Liver (tissue), 9 donors: Measurements from ENCODE around the gene CEP128. TPM values are rescaled to one million over a fixed set of nuclear protein-coding genes. Genes with fewer than 3 reads are reported as not detected.

Experiments used
- DNase-seq: peaks from one replicate; pipeline ENCODE4 v3.0.0-alpha.2; 2017; ENCODE audit warnings: low spot score
- H3K27ac ChIP-seq, 2 donors: one replicate each; pipeline ENCODE4 v1.7.0; 2013; ENCODE audit warnings: inconsistent platforms in 2 of 2, low read length in 2 of 2, control low read depth in 1 of 2, low read depth in 1 of 2, mild to moderate bottlenecking in 1 of 2
- H3K27me3 ChIP-seq, 4 donors: one replicate each; pipeline versions ENCODE4 v1.6.1 to v1.7.0; 2013; ENCODE audit warnings: low read length in 3 of 4, inconsistent platforms in 1 of 4, mild to moderate bottlenecking in 1 of 4, moderate library complexity in 1 of 4; ENCODE audit not compliant: control insufficient read depth in 4 of 4, insufficient read depth in 4 of 4
- H3K36me3 ChIP-seq, 4 donors: one replicate each; pipeline versions ENCODE4 v1.6.1 to v1.7.0; 2013; ENCODE audit warnings: low read length in 3 of 4, mild to moderate bottlenecking in 3 of 4, low read depth in 1 of 4, moderate library complexity in 1 of 4; ENCODE audit not compliant: control insufficient read depth in 4 of 4, insufficient read depth in 3 of 4
- H3K4me1 ChIP-seq, 4 donors: one replicate each; pipeline versions ENCODE4 v1.6.1 to v1.7.0; 2013; ENCODE audit warnings: low read length in 3 of 4, mild to moderate bottlenecking in 3 of 4, moderate library complexity in 1 of 4; ENCODE audit not compliant: control insufficient read depth in 4 of 4, insufficient read depth in 4 of 4
- H3K4me3 ChIP-seq, 3 donors: one replicate each; pipeline versions ENCODE4 v1.6.1 to v1.7.0; 2013; ENCODE audit warnings: low read length in 3 of 3, control low read depth in 1 of 3, low read depth in 1 of 3, mild to moderate bottlenecking in 1 of 3
- H3K9ac ChIP-seq, 2 donors: one replicate each; pipeline ENCODE4 v1.7.0; 2013; ENCODE audit warnings: low read length in 2 of 2, mild to moderate bottlenecking in 2 of 2, moderate library complexity in 2 of 2, control low read depth in 1 of 2, low read depth in 1 of 2
- H3K9me3 ChIP-seq, 4 donors: one replicate each; pipeline versions ENCODE4 v1.6.1 to v1.7.0; 2013; ENCODE audit warnings: low read length in 3 of 4; ENCODE audit not compliant: control insufficient read depth in 4 of 4
- ATF3 ChIP-seq: IDR thresholded peaks from 2 replicates; pipeline ENCODE4 v1.6.1; 2016; ENCODE audit warnings: antibody characterized with exemption
- CTCF ChIP-seq: fragments of 150-350 bp; IDR thresholded peaks from 2 replicates; pipeline ENCODE4 v1.5.1; 2017; ENCODE audit warnings: improper control_type of control experiment, low read depth, low read length; ENCODE audit not compliant: missing input control
- EGR1 ChIP-seq, 2 donors: IDR thresholded peaks; 2 replicates each; pipeline ENCODE4 v1.6.1; 2016 to 2018; ENCODE audit warnings: antibody characterized with exemption in 2 of 2, low read depth in 2 of 2
- FOXA1 ChIP-seq: IDR thresholded peaks from 2 replicates; pipeline ENCODE4 v1.6.1; 2016; ENCODE audit warnings: antibody characterized with exemption
- FOXA2 ChIP-seq: IDR thresholded peaks from 2 replicates; pipeline ENCODE4 v1.6.1; 2016; ENCODE audit warnings: antibody characterized with exemption
- GABPA ChIP-seq, 2 donors: IDR thresholded peaks in 1 of 2; conservative IDR thresholded peaks in 1 of 2; 2 replicates each; pipeline ENCODE4 v1.6.1; 2016; ENCODE audit warnings: antibody characterized with exemption in 2 of 2, mild to moderate bottlenecking in 1 of 2, moderate library complexity in 1 of 2
- HNF4A ChIP-seq, 2 donors: conservative IDR thresholded peaks; 2 replicates each; pipeline ENCODE4 v1.6.1; 2016; ENCODE audit warnings: antibody characterized with exemption in 2 of 2, mild to moderate bottlenecking in 2 of 2
- HNF4G ChIP-seq: IDR thresholded peaks from 2 replicates; pipeline ENCODE4 v1.6.1; 2016; ENCODE audit warnings: antibody characterized with exemption
- JUND ChIP-seq, 2 donors: IDR thresholded peaks; 2 replicates each; pipeline ENCODE4 v1.6.1; 2016; ENCODE audit warnings: antibody characterized with exemption in 2 of 2
- MAX ChIP-seq: IDR thresholded peaks from 2 replicates; pipeline ENCODE4 v1.6.1; 2016; ENCODE audit warnings: antibody characterized with exemption
- NR2F2 ChIP-seq: IDR thresholded peaks from 2 replicates; pipeline ENCODE4 v1.6.1; 2016; ENCODE audit warnings: antibody characterized with exemption
- RAD21 ChIP-seq, 2 donors: IDR thresholded peaks; 2 replicates each; pipeline ENCODE4 v1.6.1; 2016; ENCODE audit warnings: antibody characterized with exemption in 2 of 2, mild to moderate bottlenecking in 2 of 2
- REST ChIP-seq: IDR thresholded peaks from 2 replicates; pipeline ENCODE4 v1.6.1; 2016; ENCODE audit warnings: antibody characterized with exemption, mild to moderate bottlenecking
- RXRA ChIP-seq, 2 donors: IDR thresholded peaks; 2 replicates each; pipeline ENCODE4 v1.6.1; 2017 to 2018; ENCODE audit warnings: antibody characterized with exemption in 2 of 2, mild to moderate bottlenecking in 1 of 2
- SP1 ChIP-seq: IDR thresholded peaks from 2 replicates; pipeline ENCODE4 v1.6.1; 2018; ENCODE audit warnings: antibody characterized with exemption, mild to moderate bottlenecking
- TAF1 ChIP-seq: conservative IDR thresholded peaks from 2 replicates; pipeline ENCODE4 v1.6.1; 2016; ENCODE audit warnings: antibody characterized with exemption, mild to moderate bottlenecking
- YY1 ChIP-seq: IDR thresholded peaks from 2 replicates; pipeline ENCODE4 v1.6.1; 2016; ENCODE audit warnings: antibody characterized with exemption, mild to moderate bottlenecking
- ZBTB33 ChIP-seq: IDR thresholded peaks from 2 replicates; pipeline ENCODE4 v1.6.1; 2016; ENCODE audit warnings: antibody characterized with exemption
- WGBS: extraction: QIAGEN DNeasy Blood & Tissue Kit; methylation state at CpG from one replicate; pipeline ENCODE4 v1.1.7; 2013; 5-methylcytosine and 5-hydroxymethylcytosine counted together
- polyA plus RNA-seq, 2 donors: library from polyadenylated mRNA; stranded (reverse) in 1 of 2; unstranded in 1 of 2; fragments of 200-250 nt in 1 of 2; fragments of >200 nt in 1 of 2; fragmentation: Nextera tagmentation in 1 of 2; extraction: Ambion mirVana in 1 of 2; gene quantifications; one replicate each; pipeline versions ENCODE4 v1.2.1 to v1.2.3, GENCODE V29; 2013 to 2015
- total RNA-seq, 2 donors: library from RNA; depleted of rRNA; stranded (reverse); fragments of >200 nt; gene quantifications; one replicate each; pipeline ENCODE4 v1.2.3, GENCODE V29; 2014
- donor health status: healthy.
- donor health status: healthy.
- donor health status: healthy.
- donor health status: healthy.
- donor health status: healthy.

The CEP128 gene
- total and polyA plus RNA-seq, 4 donors: 0.27 to 3.8 (median 1.4) TPM

GRCh38 chr14:80977221-80977620, 35.7 kb upstream of the CEP128 start:
- DNase-seq: no peak
- H3K36me3 ChIP-seq: no peaks in the 10 kb centered on the region
- TF ChIP-seq HNF4A (conservative IDR thresholded peaks at IDR 0.05) (no peak), FOXA2 (no peak), RAD21 (IDR thresholded peaks at IDR 0.05) (no peak), TAF1 (no peak), ATF3 (no peak), JUND (IDR thresholded peaks at IDR 0.05) (no peak), CTCF (no peak), SP1 (no peak), REST (no peak), GABPA (IDR thresholded peaks at IDR 0.05 in 1 of 2, conservative IDR thresholded peaks at IDR 0.05 in 1 of 2) (no peak), HNF4G (no peak), EGR1 (IDR thresholded peaks at IDR 0.05; ENCODE audit: low read depth in 2 of 2) (no peak), MAX (no peak), YY1 (no peak), NR2F2 (no peak)
- H3K4me1 ChIP-seq: peaks cover 0 to 4% (median 0%) of the 10 kb centered on the region in 4 donors
- H3K9me3 ChIP-seq: no peaks in the 10 kb centered on the region
- no peak overlapping the region for H3K27ac ChIP-seq
- no peak overlapping the region for H3K9ac ChIP-seq
- no peaks in the 10 kb centered on the region for H3K27me3 ChIP-seq
- H3K4me3 ChIP-seq: no peak overlapping the region

- H3K4me1 ChIP-seq: peaks cover 0 to 4% (median 0%) of the 10 kb centered on the region in 4 donors
- H3K4me3 ChIP-seq: no peak overlapping the region
- no peak overlapping the region for H3K27ac ChIP-seq
- TF ChIP-seq YY1: no peak
- TF ChIP-seq CTCF: no peak
- no peak for TF ChIP-seq RXRA (IDR thresholded peaks at IDR 0.05)
- no peak for TF ChIP-seq FOXA1
- no peak for TF ChIP-seq ATF3
- TF ChIP-seq ZBTB33: no peak
- no peak for TF ChIP-seq NR2F2
- TF ChIP-seq HNF4A (conservative IDR thresholded peaks at IDR 0.05): no peak
- TF ChIP-seq RAD21 (IDR thresholded peaks at IDR 0.05): no peak
- TF ChIP-seq TAF1: no peak
- no peak for TF ChIP-seq MAX
- no peak for TF ChIP-seq EGR1 (IDR thresholded peaks at IDR 0.05; ENCODE audit: low read depth in 2 of 2)
- TF ChIP-seq SP1: no peak
- H3K9ac ChIP-seq: no peak overlapping the region
- no peaks in the 10 kb centered on the region for H3K9me3 ChIP-seq
- H3K27me3 ChIP-seq: no peaks in the 10 kb centered on the region
- 82% methylated on average over 2 of the region's 2 CpGs for WGBS
- DNase-seq: no peak
- H3K36me3 ChIP-seq: no peaks in the 10 kb centered on the region
These were observed 33.1 kb upstream of the CEP128 start for GRCh38 chr14:80974679-80975078.
